Mesodermal cell (in vitro differentiated cells): ENCODE data around the gene RBM33.

Experiments
- H3K27ac ChIP-seq: 2 replicates; pipeline ENCODE4 v1.7.0; 2013; ENCODE audit warnings: mild to moderate bottlenecking, low read depth, low read length, moderate library complexity; ENCODE audit not compliant: severe bottlenecking
- H3K36me3 ChIP-seq: 2 replicates; pipeline ENCODE4 v1.7.1; 2013; ENCODE audit warnings: mild to moderate bottlenecking, low read length, moderate library complexity; ENCODE audit not compliant: control insufficient read depth, insufficient read depth
- H3K4me1 ChIP-seq: one replicate; pipeline ENCODE4 v1.7.1; 2013; ENCODE audit warnings: mild to moderate bottlenecking, low read length; ENCODE audit not compliant: insufficient read depth, control insufficient read depth, poor library complexity, severe bottlenecking
- H3K4me3 ChIP-seq: 2 replicates; pipeline ENCODE4 v1.7.0; 2013; ENCODE audit warnings: low read length, control low read depth, mild to moderate bottlenecking; ENCODE audit not compliant: insufficient read depth, poor library complexity, severe bottlenecking; ENCODE audit errors: extremely low read depth
- H3K9me3 ChIP-seq: 2 replicates; pipeline ENCODE4 v1.7.1; 2013; ENCODE audit warnings: mild to moderate bottlenecking, low read length, moderate library complexity; ENCODE audit not compliant: control insufficient read depth
- WGBS, 2 experiments: methylation state at CpG; one replicate each; pipeline ENCODE4 v1.1.5; 2013; ENCODE audit warnings: missing lambda C conversion rate in 2 of 2; ENCODE audit not compliant: insufficient coverage in 2 of 2; 5-methylcytosine and 5-hydroxymethylcytosine counted together

RBM33 gene

DNA sequence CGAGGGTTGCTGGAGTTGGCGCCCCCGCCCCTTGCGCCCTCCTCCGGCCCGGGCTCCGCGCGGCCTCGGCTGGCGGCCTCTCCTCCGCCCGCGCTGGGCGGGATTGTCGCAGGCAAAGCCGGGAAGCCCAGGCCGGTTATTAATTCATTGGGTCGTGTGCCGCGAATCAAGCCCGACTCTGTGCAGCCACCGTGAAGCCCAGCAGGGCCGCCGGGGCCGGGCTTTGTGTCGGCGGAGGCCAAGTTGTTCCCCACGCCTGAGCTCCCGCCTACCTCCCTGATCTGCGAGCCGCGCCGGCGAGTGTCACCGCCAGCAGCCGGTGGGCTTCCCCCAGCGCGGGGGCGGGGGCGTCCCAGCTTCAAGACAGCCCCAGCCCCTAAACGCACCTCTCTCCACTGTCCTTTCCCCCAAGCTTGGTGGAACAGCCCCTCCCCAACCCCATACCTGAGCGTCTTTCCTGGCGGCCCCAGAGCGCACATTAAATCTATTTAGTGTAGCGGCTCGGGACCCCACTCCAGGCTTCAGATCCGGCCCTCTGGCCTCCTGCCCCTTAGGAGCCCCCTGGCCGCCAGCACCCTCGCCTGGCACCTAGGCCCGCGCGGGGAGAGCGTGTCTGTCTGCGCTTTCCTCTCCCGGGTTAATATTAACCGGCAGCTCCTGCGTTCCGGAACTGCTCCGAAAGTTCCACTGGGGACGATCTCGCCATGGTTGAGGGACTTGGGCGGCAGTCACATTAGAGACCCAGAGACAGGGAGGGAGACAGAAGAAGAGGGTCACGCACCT, 164.3 kb downstream of the RBM33 start:
- no peak overlapping the region for H3K27ac ChIP-seq
- H3K4me3 ChIP-seq: peak overlapping the region; percentile 19
- 1% methylated on average over 51 to 61 of the region's 64 CpGs for WGBS, 2 experiments
- no peaks in the 10 kb centered on the region for H3K9me3 ChIP-seq
- peaks cover 18% of the 10 kb centered on the region for H3K4me1 ChIP-seq
- H3K36me3 ChIP-seq: no peaks in the 10 kb centered on the region

DNA sequence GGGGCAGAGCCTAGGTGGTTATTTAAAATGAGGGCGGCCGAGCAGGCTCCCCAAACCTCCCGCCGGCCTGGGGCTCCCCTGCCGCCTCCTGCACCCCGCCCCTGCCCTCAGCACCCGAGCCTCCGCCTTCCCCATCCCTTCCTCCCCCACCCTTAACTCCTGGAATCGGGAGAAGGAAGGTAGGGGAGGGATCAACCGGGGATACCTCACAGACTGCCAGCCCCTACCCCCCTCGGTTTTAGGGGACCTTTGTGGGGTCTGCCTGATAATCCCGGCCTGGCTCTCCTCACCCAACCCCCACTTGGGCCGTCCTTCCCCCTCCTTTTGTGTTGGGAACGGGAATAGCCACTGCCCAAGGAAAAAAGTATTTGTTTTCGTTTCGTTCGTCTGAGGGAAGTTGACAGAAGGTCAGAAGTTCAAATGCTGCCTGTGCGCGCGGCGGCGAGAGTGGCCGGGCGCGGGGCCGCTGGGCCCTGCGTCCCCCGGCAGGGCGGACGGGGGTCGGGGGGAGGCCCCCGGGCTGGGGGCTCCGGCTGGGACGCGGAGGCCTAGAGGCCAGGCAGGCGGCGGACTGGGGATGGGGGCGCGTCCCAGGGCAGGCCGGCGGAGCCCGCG, 165.0 kb downstream of the RBM33 start:
- Histone ChIP-seq H3K27ac (no peak overlapping the region), H3K4me3 (peak overlapping the region; percentile 19), H3K36me3 (no peaks in the 10 kb centered on the region), H3K4me1 (peaks cover 18% of the 10 kb centered on the region), H3K9me3 (no peaks in the 10 kb centered on the region)
- WGBS, 2 experiments: 0 to 2% methylated on average over 18 to 28 of the region's 43 CpGs

DNA sequence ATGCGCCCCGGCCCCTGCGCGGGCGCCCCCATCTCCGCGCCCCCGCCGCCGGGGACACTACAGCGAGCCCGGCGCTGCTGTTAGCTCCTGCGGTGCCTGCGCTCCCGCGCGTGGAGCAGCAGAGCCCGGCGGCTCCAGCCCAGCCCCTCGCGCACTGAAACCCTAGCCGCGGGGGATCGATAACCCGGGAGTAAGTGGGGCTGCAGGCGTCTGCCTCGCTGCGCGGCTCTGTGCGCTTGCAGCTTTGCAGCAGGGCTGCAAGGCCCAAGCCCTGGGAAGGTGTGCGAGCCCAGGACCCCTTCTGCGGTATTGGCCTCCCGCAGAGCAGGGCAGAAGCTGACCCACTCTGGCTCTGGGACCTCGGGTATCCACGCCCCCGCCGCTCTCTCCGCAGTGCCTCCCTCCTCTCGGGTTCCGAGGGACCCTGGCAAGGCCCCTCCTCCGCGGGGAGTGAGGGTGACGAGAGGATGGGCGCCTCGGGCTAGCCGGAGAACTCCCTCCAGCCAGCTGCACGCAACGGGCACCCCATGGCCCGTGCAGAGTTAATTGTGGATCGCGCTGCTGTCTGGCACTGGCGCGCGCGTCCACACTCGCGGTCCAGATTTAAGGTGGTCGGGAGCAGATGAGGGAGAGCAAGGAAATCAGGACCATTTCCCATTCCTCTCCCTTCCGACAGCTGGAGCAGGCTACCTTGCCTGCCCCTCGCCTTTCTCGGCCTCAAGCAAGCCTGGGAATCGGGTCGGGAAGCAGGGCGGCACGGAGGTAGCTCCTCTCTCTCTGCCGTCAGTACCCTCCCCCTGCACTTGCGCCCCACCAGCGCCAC, 165.7 kb downstream of the RBM33 start:
- no peaks in the 10 kb centered on the region for H3K36me3 ChIP-seq
- no peak overlapping the region for H3K27ac ChIP-seq
- 0 to 3% methylated on average over 40 to 45 of the region's 69 CpGs for WGBS, 2 experiments
- no peaks in the 10 kb centered on the region for H3K9me3 ChIP-seq
- peaks cover 21% of the 10 kb centered on the region for H3K4me1 ChIP-seq
- no peak overlapping the region for H3K4me3 ChIP-seq

DNA sequence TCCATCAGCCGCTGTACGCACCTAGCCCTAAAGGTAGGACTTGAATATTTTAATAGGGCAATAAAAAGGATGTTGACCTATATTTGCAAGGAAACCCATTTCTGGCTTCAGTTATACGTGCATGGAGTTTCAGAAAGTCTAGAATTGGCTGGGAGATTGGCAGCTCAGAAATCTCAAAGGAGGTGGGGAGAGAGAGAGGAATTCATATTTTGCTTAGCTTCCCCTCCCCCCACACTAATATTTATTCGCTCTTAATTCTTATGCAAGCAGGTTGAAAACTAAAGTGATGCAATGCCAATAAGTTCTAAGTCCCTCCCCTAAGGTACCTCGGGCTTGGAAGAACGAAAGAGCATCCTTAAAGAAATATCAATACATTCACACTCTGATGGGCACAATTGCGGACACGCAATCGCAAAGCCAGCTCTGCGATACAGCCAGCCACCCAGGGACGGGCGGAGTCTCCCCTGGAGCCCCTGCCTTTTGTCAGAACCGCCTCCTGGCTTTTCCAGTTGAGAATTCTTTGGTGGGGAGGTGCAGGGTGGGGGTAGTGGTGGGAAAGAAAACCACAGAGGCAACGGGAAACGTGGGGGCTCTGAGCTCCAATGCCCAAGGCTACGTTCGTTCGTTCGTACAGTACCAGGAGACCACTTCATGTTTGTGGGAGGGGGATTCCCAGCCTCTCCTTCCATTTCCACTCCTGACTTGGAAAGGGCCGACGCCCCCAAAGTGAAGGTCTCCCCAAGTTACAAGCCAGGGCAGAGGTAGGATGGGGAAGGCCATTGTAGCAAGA, 166.5 kb downstream of the RBM33 start:
- no peak overlapping the region for H3K4me3 ChIP-seq
- WGBS, 2 experiments: 0 to 2% methylated on average over 1 to 9 of the region's 21 CpGs
- no peaks in the 10 kb centered on the region for H3K36me3 ChIP-seq
- H3K27ac ChIP-seq: no peak overlapping the region
- peaks cover 21% of the 10 kb centered on the region for H3K4me1 ChIP-seq
- H3K9me3 ChIP-seq: no peaks in the 10 kb centered on the region

DNA sequence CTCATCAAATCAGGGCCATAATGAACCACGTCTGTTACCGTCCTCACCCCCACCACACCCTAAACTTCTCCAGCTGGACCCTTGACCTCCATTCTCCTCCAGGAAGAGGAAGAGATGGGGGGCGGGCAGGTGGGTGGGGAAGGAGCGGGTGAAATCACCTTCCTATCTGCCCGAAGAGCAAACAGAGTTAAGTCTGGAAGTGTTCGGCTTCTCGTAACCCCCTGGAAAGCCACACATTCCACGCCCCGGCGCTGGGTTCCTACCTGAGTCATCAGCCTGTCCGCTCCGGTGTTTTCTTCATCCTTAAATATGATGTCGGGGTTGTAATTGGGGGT, 167.1 kb downstream of the RBM33 start:
- 0% methylated on average over 2 of the region's 13 CpGs; no CpG with 5 or more reads in 1 of the 2 experiments for WGBS, 2 experiments
- no peak overlapping the region for H3K4me3 ChIP-seq

DNA sequence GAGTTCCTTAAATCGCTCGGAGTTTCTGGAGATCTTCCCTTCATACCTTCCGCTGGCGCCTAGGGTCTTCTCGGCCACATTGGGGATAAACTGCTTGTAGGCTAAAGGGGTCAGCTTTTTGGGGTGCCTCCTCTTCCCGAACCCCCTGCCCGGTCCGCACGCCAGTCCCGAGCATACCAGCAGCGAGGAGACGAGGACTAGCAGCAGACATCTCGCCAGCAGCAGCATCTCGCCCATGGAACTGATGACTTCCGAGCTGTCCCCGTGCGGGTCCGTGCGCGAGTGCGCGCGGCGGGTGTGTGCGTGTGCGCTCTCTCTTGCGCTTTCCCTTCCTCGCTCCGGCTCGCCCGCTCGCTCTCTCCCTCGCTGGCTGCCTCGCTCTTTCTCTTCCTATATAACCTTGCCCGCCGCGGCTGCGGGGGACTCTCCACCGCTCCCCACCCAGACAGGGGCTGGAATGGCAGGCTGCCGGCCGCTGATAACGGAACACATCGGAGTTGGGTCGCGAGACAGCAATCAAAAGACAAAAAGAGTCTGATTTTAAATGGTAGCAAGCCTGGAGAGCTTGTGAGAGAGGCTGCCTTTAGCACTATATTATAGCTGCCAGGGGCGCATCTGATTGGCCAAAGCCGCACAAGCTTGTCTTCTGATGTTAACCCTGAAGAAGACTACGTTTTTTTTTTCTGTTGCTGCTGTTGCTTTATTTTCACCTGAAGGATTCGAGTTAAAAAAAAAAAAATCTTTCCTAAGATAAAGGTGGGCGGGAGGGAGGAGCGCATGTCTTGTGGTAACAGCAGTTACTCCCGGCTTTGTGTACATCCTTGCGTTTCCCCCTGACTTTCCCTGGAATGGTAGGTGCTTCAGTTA, 167.7 kb downstream of the RBM33 start, which contains the start of gene SHH:
SHH (minus strand) TSS at position 569 of the 867 bp plus-strand sequence; CDS start at position 228, 341 bp downstream.
- Histone ChIP-seq H3K27ac (no peak within 1 kb of the TSS), H3K36me3 (no peaks in the 10 kb centered on the region), H3K9me3 (no peaks in the 10 kb centered on the region), H3K4me1 (peaks cover 21% of the 10 kb centered on the region), H3K4me3 (no peak within 1 kb of the TSS)
- WGBS, 2 experiments: 2% methylated on average over 25 to 34 of the region's 53 CpGs

More for the DNA sequence above, 167.1 kb downstream of the RBM33 start:
- Histone ChIP-seq H3K9me3 (no peaks in the 10 kb centered on the region), H3K4me1 (peaks cover 21% of the 10 kb centered on the region), H3K27ac (no peak overlapping the region), H3K36me3 (no peaks in the 10 kb centered on the region)

DNA sequence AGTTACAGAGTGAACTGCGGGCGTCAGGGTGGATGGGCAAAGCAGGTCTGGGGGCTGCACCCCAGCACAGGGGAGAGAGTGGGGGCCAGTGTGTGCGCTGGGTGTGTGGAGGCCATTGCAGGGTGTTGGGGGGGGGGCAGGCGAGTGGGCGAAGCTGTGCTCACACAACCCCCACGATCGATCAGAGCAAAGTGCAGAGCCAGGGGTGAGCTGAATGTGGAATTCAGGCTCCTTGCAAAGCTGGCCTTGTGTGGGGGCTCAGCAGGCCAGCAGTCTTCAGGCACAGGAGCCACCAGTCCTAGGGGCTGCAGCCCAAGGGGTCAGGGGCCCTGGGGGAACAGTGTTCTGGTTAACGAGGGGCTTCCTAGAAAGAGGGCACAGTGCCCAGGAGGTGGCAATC, 168.7 kb downstream of the RBM33 start:
- Histone ChIP-seq H3K4me3 (no peak overlapping the region), H3K27ac (no peak overlapping the region), H3K36me3 (no peaks in the 10 kb centered on the region), H3K4me1 (peaks cover 14% of the 10 kb centered on the region), H3K9me3 (no peaks in the 10 kb centered on the region)
- WGBS, 2 experiments: 17 to 25% methylated on average over 1 to 5 of the region's 8 CpGs

DNA sequence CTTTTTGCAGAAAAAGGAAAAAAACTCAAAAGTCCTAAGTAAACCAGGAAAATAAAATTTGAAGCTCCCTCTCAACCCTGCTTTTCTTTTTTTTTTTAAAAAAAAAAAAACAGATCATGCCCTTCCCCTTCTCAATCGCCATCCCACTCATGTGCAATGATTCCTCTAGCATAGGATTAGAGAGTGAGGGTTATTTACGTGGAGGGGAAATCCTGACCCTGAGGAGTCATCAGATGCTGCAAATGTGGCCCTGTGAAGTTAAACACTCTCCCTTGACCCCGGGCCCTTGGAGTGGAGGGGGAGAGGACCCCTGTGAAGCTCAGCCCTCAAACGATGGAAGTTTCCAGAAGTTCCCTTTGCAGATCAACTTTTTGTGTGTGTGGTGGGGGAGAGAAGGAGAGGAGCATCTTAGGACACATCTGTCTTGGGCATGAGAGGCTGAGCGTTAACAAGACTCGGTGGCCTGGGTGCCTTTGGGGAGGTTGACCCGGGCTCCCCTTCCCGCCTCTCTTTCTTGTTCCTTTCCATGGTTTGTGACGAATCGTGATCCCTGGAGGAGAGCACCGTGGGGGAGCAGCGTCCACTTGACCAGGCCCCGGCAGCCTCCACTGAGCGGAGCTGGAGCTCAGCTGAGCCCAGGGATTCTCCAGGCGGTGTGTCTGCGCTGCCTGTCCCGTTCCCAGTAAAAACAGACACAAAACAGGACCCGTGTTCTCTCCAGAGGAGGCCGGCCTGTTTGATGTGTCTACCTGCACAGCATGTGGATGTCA, 169.3 kb downstream of the RBM33 start:
- no peaks in the 10 kb centered on the region for H3K36me3 ChIP-seq
- no peak overlapping the region for H3K4me3 ChIP-seq
- WGBS, 2 experiments: 14 to 15% methylated on average over 17 to 18 of the region's 19 CpGs

More for the DNA sequence above, 169.3 kb downstream of the RBM33 start:
- Histone ChIP-seq H3K27ac (no peak overlapping the region), H3K9me3 (no peaks in the 10 kb centered on the region), H3K4me1 (peaks cover 11% of the 10 kb centered on the region)
